HEK293T (cell line): Measurements from ENCODE around the gene SLC9A9.

Experiments used
- CTCF ChIA-PET: fragments of 350-600 bp; formaldehyde crosslinking; extraction: SDS; loops from one replicate; lab custom pipeline; 2021; ENCODE audit warnings: antibody characterized with exemption, inconsistent platforms; lab: Yijun Ruan, JAX
- POLR2A ChIA-PET: fragments of 350-600 bp; formaldehyde crosslinking; extraction: SDS; loops from one replicate; lab custom pipeline; 2020; ENCODE audit warnings: antibody characterized with exemption, inconsistent platforms; lab: Yijun Ruan, JAX
- DNase-seq: peaks from one replicate; pipeline ENCODE4 v3.0.0; 2012; ENCODE audit warnings: mixed read lengths; ENCODE audit errors: extremely low spot score
- ARNT ChIP-seq: fragments of 450-650 bp; IDR thresholded peaks from 2 replicates; pipeline ENCODE4 v1.6.1; 2017; ENCODE audit warnings: mild to moderate bottlenecking
- BHLHE40 ChIP-seq: fragments of 450-650 bp; IDR thresholded peaks from 2 replicates; pipeline ENCODE4 v1.6.1; 2016; ENCODE audit warnings: mild to moderate bottlenecking, moderate library complexity, borderline replicate concordance
- CTBP1 ChIP-seq: fragments of 450-650 bp; IDR thresholded peaks from 2 replicates; pipeline ENCODE4 v1.6.1; 2016; ENCODE audit warnings: borderline replicate concordance
- ELF4 ChIP-seq: fragments of 450-650 bp; IDR thresholded peaks from 2 replicates; pipeline ENCODE4 v1.6.1; 2017; ENCODE audit warnings: antibody characterized with exemption
- FOXA1 ChIP-seq: fragments of 450-650 bp; IDR thresholded peaks from 2 replicates; pipeline ENCODE4 v1.6.1; 2016; ENCODE audit warnings: mild to moderate bottlenecking
- FOXK2 ChIP-seq: fragments of 450-650 bp; IDR thresholded peaks from 2 replicates; pipeline ENCODE4 v1.6.1; 2016; ENCODE audit warnings: mild to moderate bottlenecking
- FOXM1 ChIP-seq: fragments of 450-650 bp; IDR thresholded peaks from 2 replicates; pipeline ENCODE4 v1.6.1; 2017; ENCODE audit warnings: mild to moderate bottlenecking, borderline replicate concordance
- HDGF ChIP-seq: fragments of 450-650 bp; IDR thresholded peaks from 2 replicates; pipeline ENCODE4 v1.6.1; 2017; ENCODE audit warnings: antibody characterized with exemption, borderline replicate concordance
- L3MBTL2 ChIP-seq: fragments of 450-650 bp; conservative IDR thresholded peaks from 2 replicates; pipeline ENCODE4 v1.6.1; 2016; ENCODE audit warnings: mild to moderate bottlenecking
- LEF1 ChIP-seq: fragments of 450-650 bp; IDR thresholded peaks from 2 replicates; pipeline ENCODE4 v1.6.1; 2017; ENCODE audit warnings: mild to moderate bottlenecking, borderline replicate concordance
- NFRKB ChIP-seq: fragments of 450-650 bp; IDR thresholded peaks from 2 replicates; pipeline ENCODE4 v1.6.1; 2016; ENCODE audit warnings: mild to moderate bottlenecking, moderate library complexity
- SP1 ChIP-seq: fragments of 450-650 bp; IDR thresholded peaks from 2 replicates; pipeline ENCODE4 v1.6.1; 2017
- SUZ12 ChIP-seq: fragments of 450-650 bp; IDR thresholded peaks from 2 replicates; pipeline ENCODE4 v1.6.1; 2016; ENCODE audit warnings: mild to moderate bottlenecking
- TARDBP ChIP-seq: fragments of 450-650 bp; IDR thresholded peaks from 2 replicates; pipeline ENCODE4 v1.6.1; 2016
- ZNF384 ChIP-seq: fragments of 450-650 bp; IDR thresholded peaks from 2 replicates; pipeline ENCODE4 v1.6.1; 2016
- TF ChIP-seq, protein P1 (sequence below): fragments of 450-650 bp; IDR thresholded peaks from 2 replicates; pipeline ENCODE4 v1.6.1; 2016

Gene SLC9A9

DNA sequence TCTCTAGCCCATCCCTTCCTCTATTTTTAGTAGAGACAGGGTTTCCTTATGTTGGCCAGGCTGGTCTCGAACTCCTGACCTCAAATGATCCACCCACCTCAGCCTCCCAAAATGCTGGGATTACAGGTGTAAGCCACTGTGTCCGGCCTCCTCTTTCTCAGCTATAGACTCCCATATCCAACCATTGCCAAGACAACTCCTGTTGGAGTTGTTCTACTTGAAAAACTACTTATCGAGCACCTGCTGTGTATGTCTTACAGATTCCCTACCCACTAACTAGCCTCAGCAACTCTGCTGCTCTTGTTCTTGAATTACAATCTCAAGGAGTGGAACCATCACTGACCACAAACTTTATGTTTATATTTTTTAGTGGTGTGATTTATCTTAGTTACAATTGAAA is 186.6 kb downstream of the SLC9A9 start:
- CTCF ChIA-PET = no interaction called here

DNA sequence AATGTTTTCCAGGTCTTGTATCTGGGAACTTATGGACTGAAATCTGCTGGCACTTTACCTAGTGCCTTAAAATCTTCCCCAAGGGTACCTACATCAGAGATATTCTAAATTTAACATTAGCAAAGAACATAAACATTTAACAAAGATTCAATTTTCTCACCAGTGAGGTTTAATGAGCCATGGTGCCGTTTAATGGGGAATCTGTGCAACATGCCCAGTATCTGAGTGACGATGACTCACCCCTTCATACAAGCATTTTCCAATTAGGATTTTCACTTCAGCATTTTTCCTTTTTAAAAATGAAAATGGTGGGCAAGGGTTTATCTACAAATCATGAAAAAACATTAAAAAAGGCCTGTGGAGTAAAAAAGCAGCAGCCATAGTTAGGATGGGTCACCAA is 189.4 kb downstream of the SLC9A9 start:
- TF ChIP-seq SP1 (no peak), LEF1 (no peak), HDGF (no peak), FOXM1 (no peak), FOXA1 (no peak), BHLHE40 (no peak), ARNT (no peak), SUZ12 (no peak), CTBP1 (no peak), NFRKB (no peak), ZNF384 (no peak), ELF4 (no peak), TARDBP (no peak)
- TF ChIP-seq, protein P1, sequence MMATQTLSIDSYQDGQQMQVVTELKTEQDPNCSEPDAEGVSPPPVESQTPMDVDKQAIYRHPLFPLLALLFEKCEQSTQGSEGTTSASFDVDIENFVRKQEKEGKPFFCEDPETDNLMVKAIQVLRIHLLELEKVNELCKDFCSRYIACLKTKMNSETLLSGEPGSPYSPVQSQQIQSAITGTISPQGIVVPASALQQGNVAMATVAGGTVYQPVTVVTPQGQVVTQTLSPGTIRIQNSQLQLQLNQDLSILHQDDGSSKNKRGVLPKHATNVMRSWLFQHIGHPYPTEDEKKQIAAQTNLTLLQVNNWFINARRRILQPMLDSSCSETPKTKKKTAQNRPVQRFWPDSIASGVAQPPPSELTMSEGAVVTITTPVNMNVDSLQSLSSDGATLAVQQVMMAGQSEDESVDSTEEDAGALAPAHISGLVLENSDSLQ = no peak
- ChIA-PET CTCF (no interaction called here), POLR2A (no interaction called here)
- DNase-seq = no peak

More for the DNA sequence above, 186.6 kb downstream of the SLC9A9 start:
- POLR2A ChIA-PET = no interaction called here
- DNase-seq = no peak
- TF ChIP-seq FOXA1 = no peak
- TF ChIP-seq LEF1 = no peak
- TF ChIP-seq L3MBTL2 = no peak
- no peak for TF ChIP-seq ZNF384
- TF ChIP-seq ELF4 = no peak
- no peak for TF ChIP-seq SP1
- TF ChIP-seq TARDBP = no peak
- no peak for TF ChIP-seq NFRKB
- TF ChIP-seq, protein P1 = no peak
- no peak for TF ChIP-seq BHLHE40
- no peak for TF ChIP-seq CTBP1
- TF ChIP-seq FOXM1 = no peak
- TF ChIP-seq FOXK2 = no peak
- TF ChIP-seq ARNT = no peak
- TF ChIP-seq HDGF = no peak
- TF ChIP-seq SUZ12 = no peak

DNA sequence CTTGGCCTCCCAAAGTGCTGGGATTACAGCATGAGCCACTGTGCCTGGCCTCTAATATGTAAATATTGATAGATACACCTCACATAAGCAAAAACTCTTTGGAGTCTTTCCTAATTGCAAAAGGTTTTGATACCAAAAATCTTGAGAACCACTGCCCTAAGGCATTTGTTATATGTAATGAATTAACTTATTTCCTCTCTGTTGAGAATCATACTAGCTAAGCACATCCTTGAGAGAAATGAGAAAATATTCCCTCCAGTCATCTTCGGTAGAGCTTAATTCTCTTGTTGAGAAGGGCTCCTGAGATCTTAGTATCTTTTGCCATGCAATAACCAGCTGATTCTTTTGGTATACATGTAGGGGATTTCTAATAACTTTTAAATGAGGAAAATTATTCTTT is 190.2 kb downstream of the SLC9A9 start:
- TF ChIP-seq ARNT = no peak
- no peak for TF ChIP-seq FOXA1
- TF ChIP-seq TARDBP = no peak
- TF ChIP-seq CTBP1 = no peak
- TF ChIP-seq L3MBTL2 = no peak
- TF ChIP-seq NFRKB = no peak
- no peak for TF ChIP-seq HDGF
- no peak for TF ChIP-seq FOXK2
- TF ChIP-seq ZNF384 = no peak
- TF ChIP-seq BHLHE40 = no peak
- TF ChIP-seq LEF1 = no peak
- no peak for TF ChIP-seq SUZ12
- no peak for TF ChIP-seq FOXM1
- TF ChIP-seq SP1 = no peak
- TF ChIP-seq, protein P1 = no peak
- TF ChIP-seq ELF4 = no peak
- no peak for DNase-seq
- ChIA-PET CTCF (no interaction called here), POLR2A (no interaction called here)

DNA sequence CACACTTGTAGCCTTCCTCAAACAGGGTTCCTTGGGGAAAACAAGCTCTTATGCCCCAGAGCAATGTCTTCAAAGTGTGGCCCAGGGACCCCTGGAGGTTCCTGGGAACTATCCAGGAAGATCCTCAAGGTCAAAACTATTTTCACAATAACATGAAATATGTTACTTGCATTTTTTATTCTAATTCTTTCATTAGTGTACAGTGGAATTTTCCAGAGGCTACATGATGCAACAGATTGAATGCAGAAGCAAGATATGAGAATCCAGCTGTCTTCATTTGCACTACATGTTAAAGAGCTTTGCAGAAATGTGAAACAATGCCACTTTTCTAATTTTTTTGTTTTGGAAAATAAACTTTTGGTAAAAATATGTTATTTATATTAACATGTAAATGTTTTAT is 190.9 kb downstream of the SLC9A9 start:
- TF ChIP-seq, protein P1 = no peak
- TF ChIP-seq NFRKB (no peak), CTBP1 (no peak), SUZ12 (no peak), FOXM1 (no peak), SP1 (no peak), ARNT (no peak), L3MBTL2 (no peak), ELF4 (no peak), FOXK2 (no peak), LEF1 (no peak), ZNF384 (no peak), BHLHE40 (no peak), TARDBP (no peak), FOXA1 (no peak), HDGF (no peak)
- CTCF ChIA-PET = interaction anchor here (0.6 kb wide), 1 partner anchor 144 kb away, joined by 3 read pairs; no protein-coding TSS in a partner anchor
- POLR2A ChIA-PET = no interaction called here
- DNase-seq = no peak

DNA sequence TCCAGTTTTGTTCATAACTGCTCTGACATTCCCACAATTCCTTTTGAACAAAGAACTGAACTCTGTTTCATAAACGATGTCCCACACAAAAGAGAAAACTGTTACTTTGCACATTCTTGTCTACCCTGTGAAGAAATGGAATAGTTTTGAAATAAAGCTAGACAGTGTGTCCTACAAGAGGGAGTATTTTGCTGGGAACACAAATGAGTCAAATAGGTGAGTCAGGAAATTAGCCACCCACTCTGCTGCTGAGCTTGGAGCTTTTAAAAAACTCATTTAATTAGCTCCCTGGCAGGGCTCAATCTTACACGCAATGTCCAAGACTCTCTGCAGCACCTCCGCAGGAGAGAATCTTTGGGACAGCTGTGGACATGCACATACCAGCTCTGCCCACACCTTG is 193.4 kb downstream of the SLC9A9 start:
- TF ChIP-seq SP1 (no peak), CTBP1 (no peak), SUZ12 (no peak), ELF4 (no peak), L3MBTL2 (no peak), LEF1 (no peak), ZNF384 (no peak), ARNT (no peak), BHLHE40 (no peak), HDGF (no peak), TARDBP (no peak)
- TF ChIP-seq, protein P1 = no peak
- POLR2A ChIA-PET = no interaction called here
- DNase-seq = no peak
- CTCF ChIA-PET = no interaction called here
